Omental fat pad (tissue), 4 donors: ENCODE measurements around the gene TMUB1. TPM values are rescaled to one million over a fixed set of nuclear protein-coding genes. Genes with fewer than 3 reads are reported as not detected.
A peak's percentile ranks its signal among the peaks of the same experiment; 100 is the strongest.

Source experiments
- ATAC-seq: fragments of 150-250 bp; one replicate; pipeline ENCODE4 v1.9.1; 2016; ENCODE audit warnings: mild to moderate bottlenecking, moderate library complexity; ENCODE audit not compliant: low FRiP score
- DNase-seq: peaks from one replicate; pipeline ENCODE4 v3.0.0-alpha.2; 2019; ENCODE audit warnings: low spot score
- total RNA-seq, 4 donors: library from RNA; depleted of rRNA; stranded (reverse); fragments of >200 nt; gene quantifications; one replicate each; pipeline ENCODE4 v1.1.0, GENCODE V29; 2016
- TF ChIP-seq, protein P1 (sequence below), 3 donors: fragments of 450-650 bp; IDR thresholded peaks; one replicate each; pipeline ENCODE4 v1.5.1; 2016 to 2017; ENCODE audit warnings: antibody characterized with exemption in 3 of 3, mild to moderate bottlenecking in 3 of 3, moderate library complexity in 2 of 3

TMUB1 gene
- total RNA-seq, 4 donors from 2014 or later, result 23.5 to 38.5 (median 26.9) TPM

GRCh38 chr7:151124899-151125399, 41.7 kb upstream of the TMUB1 start:
- DNase-seq, result no peak
- ATAC-seq, result no peak
- TF ChIP-seq, protein P1, sequence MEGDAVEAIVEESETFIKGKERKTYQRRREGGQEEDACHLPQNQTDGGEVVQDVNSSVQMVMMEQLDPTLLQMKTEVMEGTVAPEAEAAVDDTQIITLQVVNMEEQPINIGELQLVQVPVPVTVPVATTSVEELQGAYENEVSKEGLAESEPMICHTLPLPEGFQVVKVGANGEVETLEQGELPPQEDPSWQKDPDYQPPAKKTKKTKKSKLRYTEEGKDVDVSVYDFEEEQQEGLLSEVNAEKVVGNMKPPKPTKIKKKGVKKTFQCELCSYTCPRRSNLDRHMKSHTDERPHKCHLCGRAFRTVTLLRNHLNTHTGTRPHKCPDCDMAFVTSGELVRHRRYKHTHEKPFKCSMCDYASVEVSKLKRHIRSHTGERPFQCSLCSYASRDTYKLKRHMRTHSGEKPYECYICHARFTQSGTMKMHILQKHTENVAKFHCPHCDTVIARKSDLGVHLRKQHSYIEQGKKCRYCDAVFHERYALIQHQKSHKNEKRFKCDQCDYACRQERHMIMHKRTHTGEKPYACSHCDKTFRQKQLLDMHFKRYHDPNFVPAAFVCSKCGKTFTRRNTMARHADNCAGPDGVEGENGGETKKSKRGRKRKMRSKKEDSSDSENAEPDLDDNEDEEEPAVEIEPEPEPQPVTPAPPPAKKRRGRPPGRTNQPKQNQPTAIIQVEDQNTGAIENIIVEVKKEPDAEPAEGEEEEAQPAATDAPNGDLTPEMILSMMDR (IDR thresholded peaks at IDR 0.05), result no peak

- DNase-seq (no peak), ATAC-seq (no peak)
- TF ChIP-seq, protein P1 (IDR thresholded peaks at IDR 0.05), result no peak
Measured at GRCh38 chr7:151124481-151124880, 41.2 kb upstream of the TMUB1 start.

DNA sequence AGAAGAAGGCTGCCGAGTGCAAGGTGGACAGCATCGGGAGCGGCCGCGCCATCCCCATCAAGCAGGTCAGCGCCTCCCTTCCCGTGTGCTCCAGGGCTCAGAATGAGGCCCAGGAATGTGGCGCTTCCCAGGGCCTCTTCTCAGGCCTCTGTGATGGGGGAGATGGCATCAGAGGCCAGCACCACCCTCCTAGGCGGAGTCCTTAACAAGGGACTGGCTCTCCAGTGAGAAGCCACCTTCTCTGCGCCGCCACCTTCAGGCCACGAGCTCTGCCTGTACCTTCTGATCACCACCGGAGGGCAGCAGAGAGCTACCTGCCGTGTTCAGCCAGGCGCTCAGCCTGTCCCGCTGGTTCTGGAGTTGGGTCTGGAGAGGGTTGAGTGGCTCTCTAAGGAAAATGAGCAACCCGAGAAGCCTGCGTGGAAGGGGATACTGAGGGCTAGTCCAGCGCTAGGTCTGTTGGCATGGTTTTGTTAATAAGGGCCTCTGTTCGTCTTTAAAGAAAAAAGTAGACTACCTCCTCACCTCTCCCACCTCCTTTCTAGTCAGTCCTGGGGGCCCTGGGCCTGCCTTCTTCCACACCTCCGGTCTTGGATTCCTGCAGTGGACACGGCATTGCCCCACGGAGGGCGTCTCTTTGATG, 40.6 kb upstream of the TMUB1 start:
- DNase-seq (peak; percentile 75), ATAC-seq (peak; percentile 65)
- TF ChIP-seq, protein P1 (IDR thresholded peaks at IDR 0.05), result peak in 1 of 3 donors; percentile 70

GRCh38 chr7:151123158-151123821, 40.0 kb upstream of the TMUB1 start:
- TF ChIP-seq, protein P1 (IDR thresholded peaks at IDR 0.05), result no peak
- DNase-seq (no peak), ATAC-seq (no peak)

DNA sequence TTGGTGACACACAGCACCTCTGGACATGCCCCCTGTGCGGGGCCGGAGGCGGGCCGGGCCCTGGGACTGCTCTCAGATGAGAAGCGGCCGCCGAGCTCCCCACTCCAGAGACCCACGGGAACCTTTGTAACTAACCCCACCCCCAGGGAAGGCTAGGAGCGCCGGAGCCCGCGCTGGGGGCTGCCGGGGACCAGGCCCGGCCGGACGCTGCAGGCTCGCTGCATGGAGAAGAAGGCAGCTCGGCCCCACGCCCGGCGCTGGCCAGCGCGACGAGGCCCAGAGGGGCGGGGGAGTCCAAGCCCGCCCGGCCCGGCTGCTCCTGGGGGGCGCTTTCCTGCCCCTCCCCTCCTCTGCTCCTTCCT, 39.5 kb upstream of the TMUB1 start:
- TF ChIP-seq, protein P1 (IDR thresholded peaks at IDR 0.05), result no peak
- DNase-seq (no peak), ATAC-seq (no peak)

DNA sequence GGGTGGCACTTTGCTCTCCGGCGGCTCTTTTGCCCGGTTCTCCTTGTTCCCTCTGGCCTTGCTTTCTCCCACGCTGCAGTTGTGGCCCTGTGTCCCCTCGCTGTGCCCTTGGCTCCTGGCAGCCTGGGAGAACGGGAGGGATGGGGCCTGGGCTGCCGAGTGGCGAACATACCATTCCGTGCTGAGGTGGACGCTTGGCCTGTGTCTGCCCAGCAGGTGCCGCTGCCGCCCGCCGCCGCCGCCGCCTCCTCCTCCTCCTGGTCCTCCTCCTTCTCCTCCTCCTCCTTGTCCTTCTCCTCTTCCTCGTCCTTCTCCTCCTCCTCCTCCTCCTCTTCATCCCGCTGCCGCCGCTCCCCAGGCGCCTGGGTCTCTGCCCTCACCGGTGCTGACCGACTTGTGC, 39.0 kb upstream of the TMUB1 start:
- TF ChIP-seq, protein P1 (IDR thresholded peaks at IDR 0.05), result no peak
- ATAC-seq, result no peak
- DNase-seq, result no peak
